Midbrain (tissue), 1 donor: ENCODE measurements around the gene THAP5.
A peak's percentile ranks its signal among the peaks of the same experiment; 100 is the strongest.
"Not testable (repeated sequence)": the region's sequence is repeated elsewhere in the genome, so short reads cannot be mapped to it uniquely, and the experiment has no call there.

Experiments
- DNase-seq: peaks from one replicate; lab custom pipeline; 2025; lab: John Stamatoyannopoulos, UW

Gene THAP5

GRCh38 chr7:108584211-108584610 lies 14.7 kb upstream of the THAP5 start:
- DNase-seq: no peak

DNA sequence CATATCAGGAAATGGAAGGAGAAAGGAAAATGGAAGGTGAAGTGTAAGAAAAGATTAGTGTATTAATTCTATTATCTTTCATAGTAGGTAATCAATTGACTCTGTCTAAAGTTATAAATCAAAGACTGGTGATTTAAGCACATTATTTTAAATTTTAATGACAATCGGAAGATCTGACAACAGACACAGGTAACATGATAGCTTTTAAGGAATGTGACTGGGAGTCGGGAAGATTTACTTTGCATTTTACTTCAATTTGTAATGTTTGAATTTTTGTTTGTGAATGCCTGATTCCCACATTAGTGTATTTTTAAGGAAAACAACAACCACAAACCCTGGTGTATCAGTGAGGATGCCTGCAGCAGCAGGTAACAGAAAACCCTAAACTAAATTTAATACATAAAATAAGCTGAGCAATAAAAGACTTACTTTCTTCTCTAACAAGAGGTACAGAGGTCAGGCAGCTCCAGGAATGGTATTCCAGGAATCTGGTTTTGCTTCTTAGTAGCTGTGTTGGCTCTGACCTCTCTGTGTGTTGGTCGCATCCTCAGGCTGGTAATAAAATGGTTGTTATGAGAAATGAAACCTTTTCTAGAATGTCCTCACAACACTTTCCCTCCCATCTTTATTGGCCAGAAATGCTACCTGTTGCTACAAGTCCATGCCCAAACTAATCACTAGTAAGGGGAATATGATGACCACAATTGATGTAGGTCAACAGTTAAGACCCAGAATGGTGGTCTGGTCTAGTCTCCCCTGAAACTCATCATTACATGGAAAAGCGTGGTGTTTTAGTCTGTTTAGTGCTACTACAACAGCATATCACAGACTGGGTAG lies 12.4 kb upstream of the THAP5 start:
- DNase-seq: no peak

GRCh38 chr7:108580298-108580697 lies 10.8 kb upstream of the THAP5 start:
- no peak for DNase-seq

GRCh38 chr7:108578937-108579336 lies 9.4 kb upstream of the THAP5 start:
- DNase-seq: no peak

- no peak for DNase-seq
Measured at GRCh38 chr7:108576116-108576515, 6.6 kb upstream of the THAP5 start.

DNA sequence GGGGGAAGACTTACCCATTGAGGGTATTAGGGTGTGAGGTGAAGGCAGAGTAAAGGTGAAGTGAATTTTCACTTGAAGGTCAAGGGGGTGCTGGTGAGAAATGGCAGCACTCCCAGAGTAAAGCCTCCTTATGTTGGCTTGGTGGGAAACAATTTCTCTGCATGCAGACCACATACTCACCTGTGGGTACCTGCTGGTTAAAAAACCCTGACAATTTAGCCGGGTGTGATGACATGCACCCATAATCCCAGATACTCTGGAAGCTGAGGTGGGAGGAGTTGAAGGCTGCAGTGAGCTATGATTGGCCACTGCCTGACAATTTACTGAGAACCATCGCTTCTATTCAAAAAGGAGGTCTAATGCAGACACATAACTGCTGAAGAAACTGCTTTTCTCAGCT lies 5.7 kb upstream of the THAP5 start:
- no peak for DNase-seq

DNA sequence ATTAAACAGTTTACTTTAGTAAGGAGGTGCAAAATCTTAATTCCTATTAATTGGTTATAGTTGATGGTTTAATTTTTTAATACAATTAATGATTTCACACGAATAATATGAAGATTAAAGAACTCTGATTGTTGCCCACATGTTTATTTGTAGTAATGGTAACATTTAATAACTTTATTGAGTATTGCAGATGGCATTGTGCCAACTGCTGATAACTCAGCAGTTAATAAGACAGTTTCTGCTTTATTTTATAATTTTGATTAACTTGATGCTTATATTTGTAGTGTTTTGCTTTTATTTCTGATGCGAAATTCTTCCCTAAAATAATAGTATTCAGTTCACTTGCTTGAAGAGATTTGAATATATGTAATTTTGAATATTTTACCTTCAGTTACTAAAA lies 3.0 kb upstream of the THAP5 start:
- no peak for DNase-seq

DNA sequence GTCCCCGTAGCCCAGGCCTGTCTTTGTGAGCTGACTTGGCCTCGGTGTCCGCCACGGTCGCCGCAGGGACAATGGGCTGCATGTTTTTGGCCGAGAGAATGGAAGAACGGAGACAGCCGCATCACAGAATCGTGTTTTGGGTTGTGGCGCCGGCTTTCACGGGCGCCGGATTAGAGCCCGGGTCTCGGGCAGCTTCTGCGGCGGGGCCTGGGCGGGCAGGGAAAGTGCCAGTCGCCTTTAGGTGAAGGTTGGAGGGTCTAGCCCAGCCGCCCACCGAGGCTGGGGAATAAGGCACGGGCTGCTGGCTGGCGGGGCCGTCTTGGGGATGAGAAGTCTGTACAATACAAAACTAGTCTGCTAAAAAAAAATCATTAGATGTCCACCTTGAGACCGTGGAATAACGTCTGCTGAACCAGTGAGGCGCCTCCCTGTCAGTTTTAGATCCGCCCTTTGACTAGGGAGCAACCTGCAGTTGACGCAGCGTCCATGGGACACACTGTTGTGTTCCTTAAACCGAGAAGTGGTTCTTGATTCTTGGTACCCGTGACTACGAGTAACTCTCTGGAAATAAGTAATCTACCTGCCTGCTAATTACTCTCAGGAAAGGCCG lies 745 bp upstream of the THAP5 start:
- DNase-seq: peak; percentile 19

DNA sequence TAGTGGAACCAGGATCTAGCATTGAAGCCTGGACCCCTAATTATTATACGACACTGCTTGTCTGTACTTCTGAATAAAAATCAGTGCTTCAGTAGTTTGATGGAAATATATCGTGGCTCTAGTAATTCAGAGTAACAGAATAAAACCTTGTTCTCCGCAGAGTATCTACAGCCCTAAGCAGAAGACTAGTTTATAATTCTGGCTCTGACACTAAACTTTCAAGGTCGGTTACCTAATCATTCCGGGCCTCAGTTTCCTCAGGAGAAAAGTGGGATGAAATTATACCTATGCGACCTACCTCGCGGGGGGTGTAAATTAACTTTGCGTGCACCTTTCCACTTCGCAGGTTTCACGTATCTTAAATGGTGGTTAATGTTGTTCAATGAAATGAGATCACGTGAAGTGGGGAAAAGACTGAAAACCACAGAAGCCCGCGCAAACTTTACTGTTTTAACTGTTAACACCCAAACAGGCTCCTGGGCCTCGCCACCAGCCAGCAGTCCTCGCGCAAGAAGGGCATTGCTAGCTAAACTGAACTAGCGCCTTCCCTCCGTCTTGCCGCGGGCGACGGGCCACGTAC lies 615 bp downstream of the THAP5 start:
- no peak for DNase-seq

GRCh38 chr7:108565987-108566386 lies 3.5 kb downstream of the THAP5 start:
- DNase-seq: no peak

- DNase-seq: no peak
Measured at GRCh38 chr7:108561047-108561619, 8.4 kb downstream of the THAP5 start.

DNA sequence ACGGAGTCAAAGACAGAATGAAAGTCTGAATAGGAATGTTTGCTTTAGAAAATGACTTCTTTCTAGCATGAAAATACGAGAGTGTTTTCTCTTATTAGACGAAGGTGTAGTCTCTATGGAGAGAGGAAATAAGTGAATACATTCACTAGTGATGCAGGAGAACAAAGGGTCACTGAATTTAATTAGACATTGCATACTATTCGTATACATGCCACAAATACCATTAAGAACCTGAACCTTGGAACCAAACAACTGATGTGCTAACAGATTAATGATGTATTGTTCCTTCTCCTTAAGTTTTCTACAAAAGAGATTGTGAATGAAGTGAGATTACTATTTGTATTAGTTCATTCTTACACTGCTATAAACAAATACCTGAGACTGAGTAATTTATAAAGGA lies 10.3 kb downstream of the THAP5 start:
- no peak for DNase-seq

- DNase-seq: no peak
Measured at GRCh38 chr7:108557617-108558016, 11.9 kb downstream of the THAP5 start.

DNA sequence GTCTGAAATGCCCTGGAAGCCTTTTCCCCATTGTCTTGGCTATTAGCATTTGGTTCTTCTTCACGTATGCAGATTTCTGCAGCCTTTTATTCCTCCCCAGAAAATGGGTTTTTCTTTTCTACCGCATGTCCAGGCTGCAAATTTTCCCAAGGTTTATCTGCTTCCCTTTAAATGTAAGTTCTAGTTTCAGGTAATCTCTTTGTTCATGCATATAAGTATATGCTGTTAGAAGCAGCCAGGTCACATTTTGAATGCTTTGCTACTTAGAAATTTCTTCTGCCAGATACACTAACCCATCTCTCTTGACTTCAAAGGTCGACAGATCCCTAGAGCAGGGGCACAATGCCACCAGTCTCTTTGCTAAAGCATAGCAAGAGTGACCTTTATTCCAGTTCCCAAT lies 12.3 kb downstream of the THAP5 start:
- no peak for DNase-seq

- not testable (repeated sequence) for DNase-seq
Measured at GRCh38 chr7:108556665-108557064, 12.8 kb downstream of the THAP5 start.

GRCh38 chr7:108548141-108548896 lies 21.2 kb downstream of the THAP5 start:
- DNase-seq: not testable (repeated sequence)

DNA sequence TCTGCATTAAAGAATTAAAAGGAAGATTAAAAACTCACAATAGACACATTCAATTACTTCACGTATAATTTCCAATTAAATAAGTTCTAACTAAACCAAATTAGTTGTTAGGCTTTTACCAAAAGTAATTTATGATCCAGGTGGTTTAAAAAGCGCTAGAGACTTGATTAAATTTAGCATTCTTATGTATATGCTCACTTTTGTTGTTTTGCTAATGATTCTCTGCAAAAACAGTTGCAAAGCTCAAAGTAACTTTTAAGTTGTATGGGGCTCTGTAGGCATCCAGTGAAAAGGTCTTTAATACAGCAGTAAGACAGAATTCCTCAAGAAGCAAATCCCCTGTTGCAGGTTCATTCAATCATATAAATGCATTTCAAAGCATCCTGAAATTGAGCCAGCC lies 28.0 kb downstream of the THAP5 start:
- DNase-seq: no peak

GRCh38 chr7:108538685-108539084 lies 30.8 kb downstream of the THAP5 start:
- not testable (repeated sequence) for DNase-seq

GRCh38 chr7:108538236-108538635 lies 31.3 kb downstream of the THAP5 start:
- not testable (repeated sequence) for DNase-seq

DNA sequence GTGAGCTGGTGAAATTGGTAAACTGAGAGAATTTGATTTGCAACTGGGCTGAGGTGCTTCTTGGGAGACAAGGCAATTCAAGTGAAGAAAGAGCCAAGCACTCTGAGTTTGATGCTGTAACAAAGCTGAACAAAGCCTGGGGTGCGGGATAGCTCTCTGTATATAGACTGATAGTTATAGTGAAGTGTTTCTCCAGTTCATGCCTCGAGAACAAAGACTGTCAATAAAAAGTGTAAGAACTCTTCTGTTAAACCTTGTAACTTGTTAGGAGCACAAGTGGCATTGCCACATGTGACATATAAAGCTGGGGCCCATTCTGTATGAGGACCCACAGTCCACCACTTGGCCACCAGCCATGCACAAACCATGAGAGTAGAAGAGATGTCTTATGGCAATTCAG lies 32.3 kb downstream of the THAP5 start:
- DNase-seq: no peak

GRCh38 chr7:108535744-108536143 lies 33.8 kb downstream of the THAP5 start:
- no peak for DNase-seq

- DNase-seq: no peak
Measured at GRCh38 chr7:108535257-108535656, 34.2 kb downstream of the THAP5 start.
